ENCODE measurements around the gene RASGRP3.

DNA sequence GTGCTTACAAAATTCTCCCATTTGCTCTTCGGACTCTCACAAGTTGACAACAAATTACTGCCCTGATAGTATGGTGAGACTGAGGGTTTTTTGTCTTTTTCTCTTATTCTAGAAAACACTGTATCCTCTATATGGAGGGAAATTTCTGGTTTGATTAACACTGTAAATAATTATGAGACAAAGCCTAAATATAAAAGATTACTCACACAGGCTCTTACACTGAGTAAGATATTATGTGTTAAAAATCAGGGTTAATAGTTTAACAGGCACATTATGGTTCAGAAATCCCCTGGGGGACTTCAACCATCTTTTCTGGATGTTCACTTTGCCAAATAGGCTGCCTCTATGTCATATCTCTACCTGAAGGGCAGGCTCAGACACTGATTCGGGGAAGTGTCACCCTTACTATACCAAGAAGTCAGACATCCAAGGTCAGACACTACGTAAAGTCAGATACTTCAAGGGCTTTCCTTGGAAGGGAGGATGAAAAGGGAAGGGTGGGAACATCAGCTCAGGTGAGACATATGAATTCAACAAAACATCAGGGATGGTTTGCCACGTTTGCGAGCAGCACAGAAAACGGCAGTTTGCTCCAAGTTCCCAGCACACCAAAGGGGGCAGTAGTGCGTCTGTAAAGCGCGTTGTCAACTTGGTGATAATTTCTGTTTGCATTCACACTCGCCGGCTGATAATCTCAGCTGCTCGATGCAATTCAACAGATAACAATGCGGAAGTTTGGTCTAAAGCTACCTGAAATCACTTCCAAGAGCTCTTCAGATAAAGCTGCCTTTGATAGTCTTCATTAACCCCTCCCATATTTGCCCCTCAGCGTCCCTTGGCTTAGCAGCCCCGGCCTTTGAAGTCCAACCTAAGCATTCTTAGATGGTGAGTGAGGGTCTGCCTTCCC is 972 bp upstream of the RASGRP3 start:
- no peak for TF ChIP-seq ZNF274 (IDR thresholded peaks at IDR 0.05; ENCODE audit: low read depth, low read length)
- TF ChIP-seq SUZ12 (IDR thresholded peaks at IDR 0.05; ENCODE audit: extremely low read depth, insufficient read depth, insufficient read length), result no peak
- TF ChIP-seq YY1 (IDR thresholded peaks at IDR 0.05; ENCODE audit: insufficient read depth, insufficient read length), result no peak

Measured in NT2/D1 (cell line).